Sigmoid colon (tissue), 7 donors: ENCODE data around the gene AGR2. TPM values are rescaled to one million over a fixed set of nuclear protein-coding genes. Genes with fewer than 3 reads are reported as not detected.
"Not testable (repeated sequence)": the region's sequence is repeated elsewhere in the genome, so short reads cannot be mapped to it uniquely, and the experiment has no call there.

Experiments
- DNase-seq: peaks from one replicate; pipeline ENCODE4 v3.0.0-alpha.2; 2019
- H3K27ac ChIP-seq, 4 donors: fragments of 200-600 bp; sonication (generic); one replicate each; pipeline ENCODE4 v1.5.1; 2016 to 2019; ENCODE audit warnings: mild to moderate bottlenecking in 1 of 4
- H3K27me3 ChIP-seq, 3 donors: fragments of 200-600 bp; sonication (generic); one replicate each; pipeline ENCODE4 v1.5.1; 2019; ENCODE audit warnings: mild to moderate bottlenecking in 1 of 3
- H3K36me3 ChIP-seq, 4 donors: fragments of 200-600 bp; sonication (generic); one replicate each; pipeline ENCODE4 v1.5.1; 2016 to 2019
- H3K4me1 ChIP-seq, 4 donors: fragments of 200-600 bp; sonication (generic); one replicate each; pipeline ENCODE4 v1.5.1; 2017 to 2019
- H3K4me3 ChIP-seq, 4 donors: fragments of 200-600 bp; sonication (generic); one replicate each; pipeline ENCODE4 v1.5.1; 2017 to 2019; ENCODE audit warnings: mild to moderate bottlenecking in 2 of 4, moderate library complexity in 1 of 4
- H3K9me3 ChIP-seq, 4 donors: fragments of 200-600 bp in 3 of 4; sonication (generic) in 3 of 4; one replicate each; pipeline versions ENCODE4 v1.5.1 to v1.6.1; 2013 to 2019
- EP300 ChIP-seq, 4 donors: sonication (generic); formaldehyde crosslinking; IDR thresholded peaks; one replicate each; pipeline ENCODE4 v1.6.1; 2017; ENCODE audit warnings: antibody characterized with exemption in 4 of 4
- POLR2A ChIP-seq, 2 donors: fragments of 450-650 bp; IDR thresholded peaks; one replicate each; pipeline ENCODE4 v1.6.1; 2016; ENCODE audit warnings: antibody characterized with exemption in 2 of 2, mild to moderate bottlenecking in 2 of 2, moderate library complexity in 2 of 2
- POLR2AphosphoS5 ChIP-seq, 4 donors: sonication (generic); formaldehyde crosslinking; IDR thresholded peaks; one replicate each; pipeline ENCODE4 v1.6.1; 2017; ENCODE audit warnings: antibody characterized with exemption in 4 of 4
- WGBS, 2 donors: extraction: QIAGEN DNeasy Blood & Tissue Kit; methylation state at CpG; one replicate each; pipeline ENCODE4 v1.1.7; 2013; 5-methylcytosine and 5-hydroxymethylcytosine counted together
- intact Hi-C: fragments of 100-400 bp; cut with DNase I; formaldehyde crosslinking; loops from one replicate; pipeline ENCODE4 v1.15.1; 2023
- polyA plus RNA-seq, 3 donors: library from polyadenylated mRNA; stranded (reverse); fragments of 200-250 nt; gene quantifications; one replicate each; pipeline ENCODE4 v1.2.3, GENCODE V29; 2013
- total RNA-seq, 4 donors: library from RNA; depleted of rRNA; stranded (reverse); fragments of >200 nt; gene quantifications; one replicate each; pipeline ENCODE4 v1.1.0, GENCODE V29; 2016
- TF ChIP-seq, protein P1 (sequence below), 4 experiments: fragments of 450-650 bp in 3 of 4; fragments of 200-600 bp in 1 of 4; IDR thresholded peaks; one replicate each; pipeline ENCODE4 v1.5.1; 2016 to 2019; ENCODE audit warnings: antibody characterized with exemption in 4 of 4, mild to moderate bottlenecking in 3 of 4, moderate library complexity in 2 of 4
- donor health status: healthy with polysubstance abuse.
- donor health status: Bipolar disorder and iron deficiency.
- donor health status: healthy.

The AGR2 gene
- not detected for total RNA-seq
- polyA plus RNA-seq = 1,000 to 10,000 TPM in 1 of 3 donors, 100 to 1,000 TPM in 2; 345 to 1,393 (median 370) TPM

DNA sequence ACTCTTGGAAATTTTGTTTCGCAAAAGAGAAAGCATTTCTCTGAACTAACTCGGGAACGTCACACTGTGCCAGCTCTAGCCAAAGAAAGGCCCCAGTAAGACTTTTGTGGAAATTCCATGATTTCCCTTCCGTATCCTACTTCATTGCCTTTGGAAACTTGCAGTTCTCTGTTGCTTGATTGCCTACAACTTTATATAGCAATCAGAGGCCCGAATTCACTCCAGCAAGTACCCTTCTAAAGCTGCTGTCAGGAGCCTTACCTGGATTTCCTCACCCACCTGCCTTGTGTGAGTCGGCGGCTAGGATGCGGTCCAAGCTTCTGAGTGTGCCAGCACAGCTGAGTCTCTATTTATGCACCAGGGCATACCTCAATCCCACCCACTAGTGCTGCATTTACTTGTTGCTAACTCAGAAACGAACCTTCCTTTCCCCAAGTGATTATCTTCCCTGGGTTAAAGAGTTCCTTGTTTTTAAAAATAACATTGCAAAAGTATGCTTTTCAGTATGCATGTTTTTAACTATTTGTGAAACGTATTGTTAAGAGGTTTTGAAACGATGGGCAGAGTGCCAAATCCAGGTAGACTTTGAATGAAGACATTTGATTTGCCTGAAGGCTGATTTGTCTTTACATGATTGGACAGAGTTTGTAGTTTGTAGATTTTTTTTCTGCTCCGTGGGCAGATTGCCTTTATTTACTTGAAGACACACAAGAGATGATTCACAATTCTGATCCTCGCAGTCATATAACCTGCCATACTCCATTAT, at the start of gene AGR2:
TSS of gene AGR2 (minus strand) at position 326 of the 766 bp plus-strand sequence. CDS start 3,203 bp downstream, outside the sequence.
- Histone ChIP-seq H3K4me3 (no peak within 1 kb of the TSS), H3K27ac (no peak within 1 kb of the TSS), H3K9me3 (no peaks in the 10 kb centered on the region), H3K27me3 (no peaks in the 10 kb centered on the region), H3K36me3 (no peaks in the 10 kb centered on the region), H3K4me1 (no peaks in the 10 kb centered on the region)
- WGBS, 2 donors = 16 to 68% methylated on average over 13 of the region's 13 CpGs
- intact Hi-C loops = loop anchor here (10.0 kb wide), 1 partner anchor 110 kb away; no protein-coding TSS in a partner anchor
- TF ChIP-seq POLR2A (IDR thresholded peaks at IDR 0.05) (peak in 1 of 2 donors; percentile 77), POLR2AphosphoS5 (IDR thresholded peaks at IDR 0.05) (peak in 1 of 4 donors; percentile 58), EP300 (IDR thresholded peaks at IDR 0.05) (no peak)
- DNase-seq = no peak

DNA sequence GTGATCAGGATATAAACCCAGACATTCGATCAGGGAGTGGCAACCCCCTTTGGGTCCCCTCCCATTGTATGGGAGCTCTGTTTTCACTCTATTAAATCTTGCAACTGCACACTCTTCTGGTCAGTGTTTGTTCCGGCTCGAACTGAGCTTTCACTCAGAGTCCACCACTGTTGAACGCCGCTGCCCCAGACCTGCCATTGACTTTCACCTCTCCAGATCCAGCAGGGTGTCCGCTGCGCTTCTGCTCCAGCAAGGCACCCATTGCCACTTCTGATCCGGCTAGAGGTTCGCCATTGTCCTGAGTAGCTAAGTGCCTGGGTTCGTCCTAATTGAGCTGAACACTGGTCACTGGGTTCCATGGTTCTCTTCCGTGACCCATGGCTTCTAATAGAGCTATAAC, 48.4 kb upstream of the AGR2 start:
- H3K27ac ChIP-seq, H3K4me3 ChIP-seq, H3K27me3 ChIP-seq, intact Hi-C loops, H3K9me3 ChIP-seq, H3K4me1 ChIP-seq, DNase-seq, H3K36me3 ChIP-seq: not testable (repeated sequence)
- whole genome bisulfite sequencing, 2 donors = 91 to 93% methylated on average over 11 of the region's 11 CpGs

DNA sequence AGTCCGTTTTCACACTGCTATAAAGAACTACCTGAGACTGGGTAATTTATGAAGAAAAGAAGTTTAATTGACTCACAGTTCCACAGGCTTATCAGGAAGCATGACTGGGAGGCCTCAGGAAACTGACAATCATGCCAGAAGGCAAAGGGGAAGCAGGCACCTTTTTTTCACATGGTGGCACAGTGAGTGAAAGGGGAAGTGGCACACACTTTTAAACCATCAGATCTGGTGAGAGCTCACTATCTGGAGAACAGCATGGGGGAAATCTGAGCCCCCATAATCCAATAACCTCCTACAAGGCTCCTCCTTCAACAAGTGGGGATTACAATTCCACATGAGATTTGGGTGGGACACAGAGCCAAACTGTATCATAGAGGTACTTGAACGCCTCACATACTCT, 47.0 kb upstream of the AGR2 start:
- TF ChIP-seq POLR2AphosphoS5 (IDR thresholded peaks at IDR 0.05) (no peak), POLR2A (IDR thresholded peaks at IDR 0.05) (no peak), EP300 (IDR thresholded peaks at IDR 0.05) (no peak)
- TF ChIP-seq, protein P1, sequence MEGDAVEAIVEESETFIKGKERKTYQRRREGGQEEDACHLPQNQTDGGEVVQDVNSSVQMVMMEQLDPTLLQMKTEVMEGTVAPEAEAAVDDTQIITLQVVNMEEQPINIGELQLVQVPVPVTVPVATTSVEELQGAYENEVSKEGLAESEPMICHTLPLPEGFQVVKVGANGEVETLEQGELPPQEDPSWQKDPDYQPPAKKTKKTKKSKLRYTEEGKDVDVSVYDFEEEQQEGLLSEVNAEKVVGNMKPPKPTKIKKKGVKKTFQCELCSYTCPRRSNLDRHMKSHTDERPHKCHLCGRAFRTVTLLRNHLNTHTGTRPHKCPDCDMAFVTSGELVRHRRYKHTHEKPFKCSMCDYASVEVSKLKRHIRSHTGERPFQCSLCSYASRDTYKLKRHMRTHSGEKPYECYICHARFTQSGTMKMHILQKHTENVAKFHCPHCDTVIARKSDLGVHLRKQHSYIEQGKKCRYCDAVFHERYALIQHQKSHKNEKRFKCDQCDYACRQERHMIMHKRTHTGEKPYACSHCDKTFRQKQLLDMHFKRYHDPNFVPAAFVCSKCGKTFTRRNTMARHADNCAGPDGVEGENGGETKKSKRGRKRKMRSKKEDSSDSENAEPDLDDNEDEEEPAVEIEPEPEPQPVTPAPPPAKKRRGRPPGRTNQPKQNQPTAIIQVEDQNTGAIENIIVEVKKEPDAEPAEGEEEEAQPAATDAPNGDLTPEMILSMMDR (IDR thresholded peaks at IDR 0.05) = no peak
- Histone ChIP-seq H3K9me3 (no peaks in the 10 kb centered on the region), H3K4me1 (no peaks in the 10 kb centered on the region), H3K36me3 (no peaks in the 10 kb centered on the region), H3K4me3 (no peak overlapping the region), H3K27me3 (no peaks in the 10 kb centered on the region), H3K27ac (no peak overlapping the region)
- WGBS, 2 donors = 31 to 32% methylated on average over 2 of the region's 2 CpGs
- intact Hi-C loops = no loop called here
- DNase-seq = no peak

DNA sequence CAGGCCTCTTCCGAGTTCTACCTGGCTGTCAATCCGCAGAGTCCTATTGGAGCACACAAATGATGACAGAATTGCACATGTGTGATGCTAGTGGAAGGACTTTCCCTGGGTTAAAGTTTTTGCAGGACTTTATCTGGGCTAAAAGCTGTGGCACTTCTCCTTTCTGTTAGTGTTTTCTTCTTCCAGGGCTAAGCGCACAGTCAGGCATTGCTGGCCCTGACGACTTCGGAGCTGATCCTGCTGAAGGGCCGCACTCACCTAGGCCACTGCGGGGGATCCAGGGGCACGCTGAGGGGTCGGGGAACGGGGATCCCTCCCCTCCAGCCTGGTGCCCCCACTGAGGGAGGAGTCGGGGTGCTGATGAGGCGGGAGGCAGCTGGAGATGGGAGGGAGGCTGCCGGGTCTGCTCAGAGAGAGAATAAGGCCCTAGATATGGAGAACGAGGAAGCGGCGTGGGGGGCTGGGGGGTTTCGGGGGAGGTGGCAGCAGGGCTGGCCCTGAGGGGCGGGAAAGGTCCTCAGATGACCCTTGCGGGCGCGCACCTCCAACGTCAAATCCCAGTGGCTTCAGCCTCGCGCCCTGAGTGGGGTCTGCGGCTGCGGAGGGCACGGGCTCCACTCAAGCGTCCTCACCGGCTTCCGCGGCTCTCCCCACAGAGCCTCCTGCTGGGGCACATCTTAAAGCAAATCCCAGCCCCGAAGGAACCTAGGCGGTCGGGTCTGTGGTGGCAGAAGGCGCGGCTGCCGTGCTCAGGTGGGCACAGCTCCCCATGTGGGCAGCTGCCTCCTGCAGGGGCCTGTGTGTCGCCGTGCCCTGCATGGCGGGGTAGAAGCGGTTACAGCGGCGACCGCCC, 46.0 kb upstream of the AGR2 start:
- H3K4me3 ChIP-seq = no peak overlapping the region

DNA sequence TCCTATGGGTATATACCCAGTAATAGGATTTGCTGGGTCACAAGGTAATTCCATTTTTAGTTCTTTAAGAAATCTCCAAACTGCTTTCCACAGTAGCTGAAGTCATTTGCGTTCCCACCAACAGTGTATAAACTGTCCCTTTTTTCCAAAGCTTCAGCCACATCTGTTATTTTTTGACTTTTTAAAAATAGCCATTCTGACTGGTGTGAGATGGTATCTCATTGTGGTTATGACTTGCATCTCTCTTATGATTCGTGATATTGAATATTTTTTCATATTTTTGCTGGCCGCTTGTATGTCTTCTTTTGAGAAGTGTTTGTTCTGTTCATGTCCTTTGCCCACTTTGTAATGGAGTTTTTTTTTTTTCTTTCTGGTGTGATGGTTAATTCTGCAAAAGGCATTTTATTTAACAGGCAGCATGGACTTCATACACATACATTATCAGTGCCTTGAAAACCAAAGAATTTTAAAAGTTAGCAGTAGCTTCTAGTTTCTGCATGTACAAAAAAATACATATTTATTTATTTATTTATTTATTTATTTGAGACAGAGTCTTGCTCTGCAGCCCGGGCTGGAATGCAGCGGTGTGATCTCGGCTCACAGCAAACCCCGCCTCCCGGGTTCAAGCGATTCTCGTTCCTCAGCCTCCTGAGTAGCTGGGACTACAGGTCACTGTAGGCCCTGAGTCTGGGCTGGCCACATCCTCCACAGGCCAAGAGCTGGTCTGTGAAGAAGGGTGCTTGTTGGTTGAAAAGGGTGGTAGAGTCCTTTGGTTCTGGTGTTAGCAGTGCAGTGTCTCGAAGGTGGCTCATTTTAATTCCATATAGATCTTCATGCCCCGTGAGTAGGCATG, 44.7 kb upstream of the AGR2 start:
- TF ChIP-seq EP300 (IDR thresholded peaks at IDR 0.05) = no peak
- TF ChIP-seq POLR2A (IDR thresholded peaks at IDR 0.05) = no peak
- no peak for TF ChIP-seq POLR2AphosphoS5 (IDR thresholded peaks at IDR 0.05)
- TF ChIP-seq, protein P1 (IDR thresholded peaks at IDR 0.05) = no peak
- Histone ChIP-seq H3K27ac (no peak overlapping the region), H3K9me3 (no peaks in the 10 kb centered on the region), H3K4me1 (no peaks in the 10 kb centered on the region), H3K27me3 (no peaks in the 10 kb centered on the region), H3K4me3 (no peak overlapping the region), H3K36me3 (no peaks in the 10 kb centered on the region)
- no peak for DNase-seq
- intact Hi-C loops = no loop called here
- WGBS, 2 donors = 83 to 89% methylated on average over 12 of the region's 12 CpGs

More for the DNA sequence above, 46.0 kb upstream of the AGR2 start:
- intact Hi-C loops = no loop called here
- Histone ChIP-seq H3K4me1 (no peaks in the 10 kb centered on the region), H3K9me3 (no peaks in the 10 kb centered on the region), H3K36me3 (no peaks in the 10 kb centered on the region), H3K27ac (no peak overlapping the region), H3K27me3 (no peaks in the 10 kb centered on the region)
- no peak for DNase-seq
- 71 to 90% methylated on average over 44 of the region's 44 CpGs for WGBS, 2 donors
- no peak for TF ChIP-seq POLR2AphosphoS5 (IDR thresholded peaks at IDR 0.05)
- no peak for TF ChIP-seq EP300 (IDR thresholded peaks at IDR 0.05)
- no peak for TF ChIP-seq POLR2A (IDR thresholded peaks at IDR 0.05)
- TF ChIP-seq, protein P1 (IDR thresholded peaks at IDR 0.05) = no peak
